ENCODE measurements around the gene REV3L. TPM values are rescaled to one million over a fixed set of nuclear protein-coding genes. Genes with fewer than 3 reads are reported as not detected.

REV3L gene
- total RNA-seq, 4 donors from 2014 or later = 40.7 to 84.1 (median 52.6) TPM

GRCh38 chr6:111381123-111381522 is 101.9 kb downstream of the REV3L start:
- no peak for ATAC-seq
- H3K36me3 ChIP-seq = peaks cover 0 to 78% of the 10 kb centered on the region in 2 donors
- H3K9me3 ChIP-seq = no peaks in the 10 kb centered on the region
- H3K4me1 ChIP-seq = peaks cover 0 to 11% (median 0%) of the 10 kb centered on the region in 3 donors
- H3K27me3 ChIP-seq = no peaks in the 10 kb centered on the region
- no peak overlapping the region for H3K27ac ChIP-seq
- no peak overlapping the region for H3K4me3 ChIP-seq
- TF ChIP-seq CTCF (IDR thresholded peaks at IDR 0.05) (no peak), EP300 (IDR thresholded peaks at IDR 0.05) (no peak), POLR2A (IDR thresholded peaks at IDR 0.05) (no peak), POLR2AphosphoS5 (IDR thresholded peaks at IDR 0.05) (no peak)

- no peak for ATAC-seq
- 100% methylated on average over 2 of the region's 2 CpGs for WGBS, 2 donors (ENCODE audit: low coverage in 1 of 2)
- no peak overlapping the region for H3K27ac ChIP-seq
- no peaks in the 10 kb centered on the region for H3K27me3 ChIP-seq
- no peak overlapping the region for H3K4me3 ChIP-seq
- H3K4me1 ChIP-seq = peaks cover 0 to 11% (median 0%) of the 10 kb centered on the region in 3 donors
- no peak for TF ChIP-seq POLR2AphosphoS5 (IDR thresholded peaks at IDR 0.05)
- no peak for TF ChIP-seq EP300 (IDR thresholded peaks at IDR 0.05)
- no peak for TF ChIP-seq POLR2A (IDR thresholded peaks at IDR 0.05)
- H3K9me3 ChIP-seq = no peaks in the 10 kb centered on the region
- H3K36me3 ChIP-seq = peaks cover 0 to 80% of the 10 kb centered on the region in 2 donors
These were observed 103.2 kb downstream of the REV3L start for GRCh38 chr6:111379831-111380230.

GRCh38 chr6:111379302-111379701 is 103.7 kb downstream of the REV3L start:
- Histone ChIP-seq H3K4me1 (peaks cover 0 to 11% (median 0%) of the 10 kb centered on the region in 3 donors), H3K36me3 (peaks cover 0 to 80% of the 10 kb centered on the region in 2 donors), H3K9me3 (no peaks in the 10 kb centered on the region), H3K27ac (no peak overlapping the region), H3K27me3 (no peaks in the 10 kb centered on the region), H3K4me3 (no peak overlapping the region)
- no peak for TF ChIP-seq EP300 (IDR thresholded peaks at IDR 0.05)
- TF ChIP-seq CTCF (IDR thresholded peaks at IDR 0.05) = no peak
- no peak for TF ChIP-seq POLR2AphosphoS5 (IDR thresholded peaks at IDR 0.05)
- TF ChIP-seq POLR2A (IDR thresholded peaks at IDR 0.05) = no peak
- no peak for ATAC-seq

- H3K9me3 ChIP-seq = no peaks in the 10 kb centered on the region
- WGBS, 2 donors (ENCODE audit: low coverage in 1 of 2) = 100% methylated on average over 2 of the region's 2 CpGs
- peaks cover 0 to 80% of the 10 kb centered on the region in 2 donors for H3K36me3 ChIP-seq
- no peak for ATAC-seq
- TF ChIP-seq CTCF (IDR thresholded peaks at IDR 0.05) = no peak
- H3K4me1 ChIP-seq = peaks cover 0 to 6% (median 0%) of the 10 kb centered on the region in 3 donors
- H3K27me3 ChIP-seq = no peaks in the 10 kb centered on the region
- H3K27ac ChIP-seq = no peak overlapping the region
- H3K4me3 ChIP-seq = no peak overlapping the region
These were observed 105.4 kb downstream of the REV3L start for GRCh38 chr6:111377558-111378120.

- WGBS, 2 donors (ENCODE audit: low coverage in 1 of 2) = 32 to 62% methylated on average over 7 to 9 of the region's 9 CpGs
- no peak for ATAC-seq
These were observed 115.5 kb downstream of the REV3L start for GRCh38 chr6:111367393-111368088.

More at GRCh38 chr6:111367393-111368088, 115.5 kb downstream of the REV3L start:
- TF ChIP-seq EP300 (IDR thresholded peaks at IDR 0.05) = no peak
- no peak for TF ChIP-seq POLR2A (IDR thresholded peaks at IDR 0.05)
- TF ChIP-seq POLR2AphosphoS5 (IDR thresholded peaks at IDR 0.05) = peak; percentile 36
- TF ChIP-seq CTCF (IDR thresholded peaks at IDR 0.05) = no peak
- Histone ChIP-seq H3K27ac (peak overlapping the region in 2 of 4 donors; percentile 20 to 26), H3K4me1 (peaks cover 0 to 15% (median 4%) of the 10 kb centered on the region in 3 donors), H3K4me3 (no peak overlapping the region), H3K36me3 (peaks cover 0 to 41% of the 10 kb centered on the region in 2 donors), H3K9me3 (no peaks in the 10 kb centered on the region), H3K27me3 (no peaks in the 10 kb centered on the region)
